Measurements from ENCODE around the gene FMNL2. TPM values are rescaled to one million over a fixed set of nuclear protein-coding genes. Genes with fewer than 3 reads are reported as not detected.

The FMNL2 gene
- total RNA-seq, 1 experiment from 2014 or later, result 46.5 TPM

GRCh38 chr2:152489364-152489763, 154.4 kb downstream of the FMNL2 start:
- no peak overlapping the region for H3K27ac Mint-ChIP-seq (ENCODE audit: unreplicated experiment)
- TF ChIP-seq, protein P1, sequence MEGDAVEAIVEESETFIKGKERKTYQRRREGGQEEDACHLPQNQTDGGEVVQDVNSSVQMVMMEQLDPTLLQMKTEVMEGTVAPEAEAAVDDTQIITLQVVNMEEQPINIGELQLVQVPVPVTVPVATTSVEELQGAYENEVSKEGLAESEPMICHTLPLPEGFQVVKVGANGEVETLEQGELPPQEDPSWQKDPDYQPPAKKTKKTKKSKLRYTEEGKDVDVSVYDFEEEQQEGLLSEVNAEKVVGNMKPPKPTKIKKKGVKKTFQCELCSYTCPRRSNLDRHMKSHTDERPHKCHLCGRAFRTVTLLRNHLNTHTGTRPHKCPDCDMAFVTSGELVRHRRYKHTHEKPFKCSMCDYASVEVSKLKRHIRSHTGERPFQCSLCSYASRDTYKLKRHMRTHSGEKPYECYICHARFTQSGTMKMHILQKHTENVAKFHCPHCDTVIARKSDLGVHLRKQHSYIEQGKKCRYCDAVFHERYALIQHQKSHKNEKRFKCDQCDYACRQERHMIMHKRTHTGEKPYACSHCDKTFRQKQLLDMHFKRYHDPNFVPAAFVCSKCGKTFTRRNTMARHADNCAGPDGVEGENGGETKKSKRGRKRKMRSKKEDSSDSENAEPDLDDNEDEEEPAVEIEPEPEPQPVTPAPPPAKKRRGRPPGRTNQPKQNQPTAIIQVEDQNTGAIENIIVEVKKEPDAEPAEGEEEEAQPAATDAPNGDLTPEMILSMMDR (IDR thresholded peaks at IDR 0.05; ENCODE audit: unreplicated experiment), result no peak
- no peaks in the 10 kb centered on the region for H3K9me3 Mint-ChIP-seq (ENCODE audit: low read depth, unreplicated experiment)
- intact Hi-C loops (cut with micrococcal nuclease; ENCODE audit: unreplicated experiment), result loop anchor here (5.0 kb wide), 1 partner anchor 297 kb away; no protein-coding TSS in a partner anchor
- CTCF ChIA-PET, result interaction anchor here (0.6 kb wide), 1 partner anchor 24 kb away, joined by 4 read pairs; no protein-coding TSS in a partner anchor
- peaks cover 63% of the 10 kb centered on the region for H3K4me1 Mint-ChIP-seq (ENCODE audit: low read depth, unreplicated experiment)
- no peak overlapping the region for H3K4me3 Mint-ChIP-seq (ENCODE audit: low read depth, unreplicated experiment)
- H3K27me3 Mint-ChIP-seq (ENCODE audit: unreplicated experiment), result no peaks in the 10 kb centered on the region
- no TSS peak for BruUV-seq (replicated peaks)
- no peaks in the 10 kb centered on the region for H3K36me3 Mint-ChIP-seq (ENCODE audit: insufficient read depth, unreplicated experiment)
- DNase-seq, result no peak

- H3K4me3 Mint-ChIP-seq (ENCODE audit: low read depth, unreplicated experiment), result no peak overlapping the region
- no peaks in the 10 kb centered on the region for H3K27me3 Mint-ChIP-seq (ENCODE audit: unreplicated experiment)
- no TSS peak for BruUV-seq (replicated peaks)
- H3K27ac Mint-ChIP-seq (ENCODE audit: unreplicated experiment), result no peak overlapping the region
- H3K9me3 Mint-ChIP-seq (ENCODE audit: low read depth, unreplicated experiment), result no peaks in the 10 kb centered on the region
- intact Hi-C loops (cut with micrococcal nuclease; ENCODE audit: unreplicated experiment), result no loop called here
- H3K4me1 Mint-ChIP-seq (ENCODE audit: low read depth, unreplicated experiment), result peaks cover 57% of the 10 kb centered on the region
- no peak for DNase-seq
- CTCF ChIA-PET, result no interaction called here
- TF ChIP-seq, protein P1 (IDR thresholded peaks at IDR 0.05; ENCODE audit: unreplicated experiment), result no peak
- H3K36me3 Mint-ChIP-seq (ENCODE audit: insufficient read depth, unreplicated experiment), result peaks cover 3% of the 10 kb centered on the region
Measured at GRCh38 chr2:152490686-152491455, 155.9 kb downstream of the FMNL2 start.

DNA sequence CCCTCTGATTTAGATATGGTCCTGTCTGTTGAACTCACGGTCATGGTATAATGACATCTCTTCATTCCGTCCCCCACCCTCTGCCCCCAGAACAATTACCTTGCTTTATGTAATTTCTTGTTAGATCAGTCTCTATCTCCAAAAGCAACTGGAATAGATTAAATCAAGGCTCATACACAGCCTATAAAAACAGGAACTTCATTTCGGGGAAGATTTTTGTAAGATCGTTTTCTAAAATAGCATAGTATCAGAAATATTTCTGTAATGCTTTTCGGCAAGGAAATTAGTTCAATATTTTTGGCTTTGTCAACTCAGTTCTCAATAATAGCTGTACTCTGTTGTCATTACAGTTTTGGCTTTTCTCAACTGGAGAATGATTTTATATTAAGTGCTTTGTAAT, 157.2 kb downstream of the FMNL2 start:
- intact Hi-C loops (cut with micrococcal nuclease; ENCODE audit: unreplicated experiment), result no loop called here
- no peak overlapping the region for H3K4me3 Mint-ChIP-seq (ENCODE audit: low read depth, unreplicated experiment)
- H3K27me3 Mint-ChIP-seq (ENCODE audit: unreplicated experiment), result no peaks in the 10 kb centered on the region
- CTCF ChIA-PET, result no interaction called here
- TF ChIP-seq, protein P1 (IDR thresholded peaks at IDR 0.05; ENCODE audit: unreplicated experiment), result no peak
- DNase-seq, result no peak
- H3K9me3 Mint-ChIP-seq (ENCODE audit: low read depth, unreplicated experiment), result peaks cover 4% of the 10 kb centered on the region
- H3K36me3 Mint-ChIP-seq (ENCODE audit: insufficient read depth, unreplicated experiment), result peaks cover 4% of the 10 kb centered on the region
- H3K27ac Mint-ChIP-seq (ENCODE audit: unreplicated experiment), result no peak overlapping the region
- BruUV-seq (replicated peaks), result no TSS peak
- peaks cover 62% of the 10 kb centered on the region for H3K4me1 Mint-ChIP-seq (ENCODE audit: low read depth, unreplicated experiment)

- Mint-ChIP-seq H3K36me3 (ENCODE audit: insufficient read depth, unreplicated experiment) (peaks cover 11% of the 10 kb centered on the region), H3K4me3 (ENCODE audit: low read depth, unreplicated experiment) (no peak overlapping the region), H3K27me3 (ENCODE audit: unreplicated experiment) (no peaks in the 10 kb centered on the region), H3K4me1 (ENCODE audit: low read depth, unreplicated experiment) (peaks cover 68% of the 10 kb centered on the region), H3K9me3 (ENCODE audit: low read depth, unreplicated experiment) (peaks cover 4% of the 10 kb centered on the region), H3K27ac (ENCODE audit: unreplicated experiment) (no peak overlapping the region)
- intact Hi-C loops (cut with micrococcal nuclease; ENCODE audit: unreplicated experiment), result no loop called here
- DNase-seq, result no peak
- no TSS peak for BruUV-seq (replicated peaks)
- CTCF ChIA-PET, result no interaction called here
- TF ChIP-seq, protein P1 (IDR thresholded peaks at IDR 0.05; ENCODE audit: unreplicated experiment), result no peak
Measured at GRCh38 chr2:152492911-152493310, 157.9 kb downstream of the FMNL2 start.

Measured in Calu3 (cell line).